Spinal cord (tissue), 10 donors: ENCODE results near the gene WDPCP. TPM values are rescaled to one million over a fixed set of nuclear protein-coding genes. Genes with fewer than 3 reads are reported as not detected.
"Not testable (repeated sequence)": the region's sequence is repeated elsewhere in the genome, so short reads cannot be mapped to it uniquely, and the experiment has no call there.

ENCODE experiments used
- DNase-seq, 6 donors: peaks; one replicate each; pipeline versions ENCODE4 v3.0.0 to v3.0.0-alpha.2; 2013 to 2015; ENCODE audit warnings: low spot score in 6 of 6, low read depth in 4 of 6
- H3K27ac ChIP-seq: one replicate; pipeline ENCODE4 v1.5.1; 2013; ENCODE audit warnings: low read depth, low read length, control low read depth
- H3K27me3 ChIP-seq: one replicate; pipeline ENCODE4 v1.6.1; 2013; ENCODE audit warnings: low read length; ENCODE audit not compliant: control insufficient read depth, insufficient read depth
- H3K36me3 ChIP-seq: one replicate; pipeline ENCODE4 v1.6.1; 2013; ENCODE audit warnings: low read length; ENCODE audit not compliant: control insufficient read depth, insufficient read depth
- H3K4me1 ChIP-seq: one replicate; pipeline ENCODE4 v1.6.1; 2013; ENCODE audit warnings: low read length; ENCODE audit not compliant: control insufficient read depth, insufficient read depth
- H3K4me3 ChIP-seq: one replicate; pipeline ENCODE4 v1.5.1; 2013; ENCODE audit warnings: low read depth, low read length, control low read depth
- H3K9me3 ChIP-seq: one replicate; pipeline ENCODE4 v1.6.1; 2013; ENCODE audit warnings: low read length; ENCODE audit not compliant: control insufficient read depth, insufficient read depth
- WGBS: methylation state at CpG from one replicate; pipeline ENCODE4 v1.1.5; 2013; ENCODE audit warnings: missing lambda C conversion rate; ENCODE audit not compliant: insufficient coverage; 5-methylcytosine and 5-hydroxymethylcytosine counted together
- polyA plus RNA-seq, 2 donors: library from polyadenylated mRNA; unstranded; fragments of 120-200 nt; gene quantifications; one replicate each; pipeline ENCODE4 v1.2.1, GENCODE V29; 2013; ENCODE audit not compliant: insufficient read length in 2 of 2
- total RNA-seq, 2 donors: library from RNA; depleted of rRNA in 1 of 2; stranded (reverse); fragments of 120-200 nt in 1 of 2; fragments of >200 nt in 1 of 2; gene quantifications; one replicate each; pipeline versions ENCODE4 v1.2.3 to v1.2.4, GENCODE V29; 2013 to 2014
- donor health status: healthy.

Gene WDPCP
- total and polyA plus RNA-seq, 4 donors: 9.6 to 40.1 (median 14.2) TPM

GRCh38 chr2:63424329-63425078, 163.8 kb downstream of the WDPCP start:
- no peak for DNase-seq
- WGBS: 79% methylated on average over 15 of the region's 15 CpGs
- Histone ChIP-seq H3K4me3 (no peak overlapping the region), H3K27ac (no peak overlapping the region), H3K9me3 (peaks cover 3% of the 10 kb centered on the region), H3K4me1 (no peaks in the 10 kb centered on the region), H3K27me3 (no peaks in the 10 kb centered on the region), H3K36me3 (no peaks in the 10 kb centered on the region)

- H3K27me3 ChIP-seq: no peaks in the 10 kb centered on the region
- H3K27ac ChIP-seq: no peak overlapping the region
- no peak for DNase-seq
- H3K4me3 ChIP-seq: no peak overlapping the region
- H3K9me3 ChIP-seq: peaks cover 3% of the 10 kb centered on the region
- H3K36me3 ChIP-seq: no peaks in the 10 kb centered on the region
- no CpG with 5 or more reads among the region's 1 CpG for WGBS
- no peaks in the 10 kb centered on the region for H3K4me1 ChIP-seq
Measured at GRCh38 chr2:63422556-63422955, 165.7 kb downstream of the WDPCP start.

DNA sequence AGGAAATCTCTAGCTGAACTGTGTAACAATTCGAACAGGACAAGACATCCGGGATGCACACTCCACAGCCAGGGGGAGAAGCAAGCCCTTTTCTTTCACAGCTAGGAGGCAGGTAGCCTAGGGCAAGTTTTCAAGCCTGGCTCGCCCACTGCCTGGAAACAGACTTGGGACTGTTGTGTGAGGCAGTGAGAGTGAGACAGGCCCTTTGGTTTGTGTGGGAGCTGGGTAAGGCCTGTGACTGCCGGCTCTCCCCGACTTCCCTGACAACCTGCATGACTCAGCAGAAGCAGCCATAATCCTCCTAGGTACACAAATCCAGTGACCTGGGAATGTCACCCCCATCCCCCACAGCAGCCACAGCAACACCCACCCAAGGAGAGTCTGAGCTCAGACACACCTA, 179.7 kb downstream of the WDPCP start:
- Histone ChIP-seq H3K27me3 (no peaks in the 10 kb centered on the region), H3K9me3 (peaks cover 3% of the 10 kb centered on the region), H3K4me1 (no peaks in the 10 kb centered on the region), H3K36me3 (no peaks in the 10 kb centered on the region), H3K4me3 (no peak overlapping the region), H3K27ac (no peak overlapping the region)
- no peak for DNase-seq
- 94% methylated on average over 2 of the region's 5 CpGs for WGBS

DNA sequence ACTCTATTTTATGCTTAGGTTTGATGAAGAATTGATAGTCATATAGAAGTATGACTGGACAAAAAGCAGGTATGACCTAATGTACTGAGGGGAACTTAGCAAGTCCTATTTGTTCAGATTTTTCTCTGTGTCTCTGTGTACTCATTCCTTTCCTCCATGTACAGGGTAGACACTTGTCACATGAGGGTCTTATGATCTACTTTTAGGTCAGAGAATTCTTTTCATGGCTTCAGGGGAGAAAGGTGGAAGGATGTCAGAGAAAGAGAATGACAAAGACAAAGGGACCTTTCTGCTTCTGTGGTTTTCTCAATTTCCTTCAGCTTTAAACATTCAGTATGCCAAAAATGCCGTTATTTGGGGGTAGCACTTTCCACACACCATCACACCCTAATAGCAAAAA, 181.6 kb downstream of the WDPCP start:
- H3K36me3 ChIP-seq: no peaks in the 10 kb centered on the region
- peaks cover 3% of the 10 kb centered on the region for H3K9me3 ChIP-seq
- no peak overlapping the region for H3K27ac ChIP-seq
- no peaks in the 10 kb centered on the region for H3K27me3 ChIP-seq
- no CpG with 5 or more reads among the region's 1 CpG for WGBS
- no peaks in the 10 kb centered on the region for H3K4me1 ChIP-seq
- DNase-seq: no peak
- no peak overlapping the region for H3K4me3 ChIP-seq

- no peaks in the 10 kb centered on the region for H3K27me3 ChIP-seq
- H3K4me3 ChIP-seq: no peak overlapping the region
- DNase-seq: no peak
- H3K9me3 ChIP-seq: no peaks in the 10 kb centered on the region
- H3K4me1 ChIP-seq: no peaks in the 10 kb centered on the region
- H3K36me3 ChIP-seq: no peaks in the 10 kb centered on the region
- H3K27ac ChIP-seq: no peak overlapping the region
Measured at GRCh38 chr2:63403820-63404219, 184.5 kb downstream of the WDPCP start.

GRCh38 chr2:63402889-63403288, 185.4 kb downstream of the WDPCP start:
- H3K36me3 ChIP-seq, DNase-seq: not testable (repeated sequence)
- WGBS: no CpG with 5 or more reads among the region's 3 CpGs

DNA sequence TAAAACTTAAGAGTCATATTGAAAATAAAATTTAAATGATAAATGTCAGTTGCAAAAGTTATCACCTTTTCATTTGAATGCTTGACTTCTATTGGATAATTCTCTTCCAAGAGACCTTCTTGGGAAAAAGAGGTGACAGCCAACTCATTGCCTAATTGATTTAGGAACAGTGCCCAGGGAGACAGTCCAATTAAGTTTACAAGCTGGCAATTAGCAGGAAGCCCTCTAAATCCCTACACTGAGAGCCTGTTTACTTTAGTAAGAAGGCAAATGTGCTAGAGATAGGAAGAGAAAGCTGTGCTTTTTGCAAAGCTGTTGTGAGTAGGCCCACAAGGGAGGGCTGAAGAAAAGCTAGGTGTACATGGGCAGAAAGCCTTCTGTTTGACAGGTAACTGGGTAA, 189.1 kb downstream of the WDPCP start:
- Histone ChIP-seq H3K9me3 (no peaks in the 10 kb centered on the region), H3K27me3 (no peaks in the 10 kb centered on the region), H3K27ac (no peak overlapping the region), H3K4me3 (no peak overlapping the region), H3K36me3 (no peaks in the 10 kb centered on the region), H3K4me1 (no peaks in the 10 kb centered on the region)
- DNase-seq: peak in 4 of 6 donors; percentile 11 to 87 (median 42)

More at GRCh38 chr2:63402889-63403288, 185.4 kb downstream of the WDPCP start:
- not testable (repeated sequence) for H3K27ac ChIP-seq, H3K9me3 ChIP-seq, H3K4me3 ChIP-seq, H3K27me3 ChIP-seq, H3K4me1 ChIP-seq

GRCh38 chr2:63379451-63379850, 208.8 kb downstream of the WDPCP start:
- WGBS: no CpG with 5 or more reads among the region's 4 CpGs
- DNase-seq: peak in 2 of 6 donors; percentile 11 to 66
- Histone ChIP-seq H3K36me3 (no peaks in the 10 kb centered on the region), H3K27ac (no peak overlapping the region), H3K4me3 (no peak overlapping the region), H3K9me3 (no peaks in the 10 kb centered on the region), H3K4me1 (no peaks in the 10 kb centered on the region), H3K27me3 (no peaks in the 10 kb centered on the region)

GRCh38 chr2:63378589-63378988, 209.7 kb downstream of the WDPCP start:
- DNase-seq: peak in 1 of 6 donors; percentile 7
- WGBS: no CpG with 5 or more reads among the region's 1 CpG
- no peaks in the 10 kb centered on the region for H3K4me1 ChIP-seq

DNA sequence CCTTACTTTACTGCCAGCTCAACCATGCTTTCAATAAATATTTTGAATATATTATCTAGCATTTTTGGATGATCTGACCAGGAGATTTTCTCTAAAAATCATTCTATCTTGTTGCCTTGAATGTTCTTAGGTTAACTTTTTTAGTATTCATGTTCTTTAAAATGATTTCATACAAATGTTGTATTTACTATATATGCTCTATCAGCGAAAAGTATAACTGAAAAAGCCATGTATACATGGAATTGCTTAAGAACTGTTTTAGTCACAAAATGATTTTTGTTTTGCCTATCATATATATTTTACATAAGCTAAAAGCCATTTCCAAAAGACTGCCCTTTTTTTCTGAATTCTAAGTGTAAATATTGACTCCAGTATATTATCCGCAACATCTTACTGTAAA, 213.9 kb downstream of the WDPCP start:
- no peak for DNase-seq
- no peaks in the 10 kb centered on the region for H3K27me3 ChIP-seq
- no peak overlapping the region for H3K4me3 ChIP-seq
- H3K27ac ChIP-seq: no peak overlapping the region
- H3K4me1 ChIP-seq: no peaks in the 10 kb centered on the region
- no peaks in the 10 kb centered on the region for H3K36me3 ChIP-seq
- H3K9me3 ChIP-seq: peaks cover 4% of the 10 kb centered on the region
- no CpG with 5 or more reads among the region's 2 CpGs for WGBS

More at GRCh38 chr2:63378589-63378988, 209.7 kb downstream of the WDPCP start:
- Histone ChIP-seq H3K9me3 (no peaks in the 10 kb centered on the region), H3K4me3 (no peak overlapping the region), H3K27ac (no peak overlapping the region), H3K27me3 (no peaks in the 10 kb centered on the region), H3K36me3 (no peaks in the 10 kb centered on the region)
